ENCODE results near the gene LGR6.

LGR6 gene

DNA sequence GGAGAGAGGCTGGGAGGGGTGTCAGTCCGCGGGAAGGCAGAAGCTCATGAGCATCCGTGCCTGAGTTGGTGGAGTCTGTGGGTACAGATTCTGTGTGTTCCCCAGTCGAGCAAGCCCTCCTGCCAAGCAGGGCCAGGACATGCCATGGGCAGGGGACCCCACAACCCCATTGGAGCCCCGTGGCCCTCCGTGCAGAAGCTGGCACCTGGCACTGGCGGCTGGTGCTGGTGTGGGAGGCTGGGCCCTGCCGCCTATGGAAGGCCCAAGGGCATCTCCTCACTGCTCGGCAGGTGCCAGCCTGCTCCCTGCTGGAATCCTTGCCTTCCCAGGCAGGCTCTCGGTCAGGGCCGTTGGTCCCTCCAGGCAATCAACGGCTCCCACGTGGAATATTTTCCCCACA is 74.4 kb downstream of the LGR6 start:
- H3K27me3 ChIP-seq (ENCODE audit: control insufficient read depth, insufficient read depth, low read length) = no peaks in the 10 kb centered on the region
- DNase-seq (ENCODE audit: low read depth, low spot score) = no peak
- whole genome bisulfite sequencing (ENCODE audit: insufficient coverage, insufficient read length) = no CpG with 5 or more reads among the region's 13 CpGs

DNA sequence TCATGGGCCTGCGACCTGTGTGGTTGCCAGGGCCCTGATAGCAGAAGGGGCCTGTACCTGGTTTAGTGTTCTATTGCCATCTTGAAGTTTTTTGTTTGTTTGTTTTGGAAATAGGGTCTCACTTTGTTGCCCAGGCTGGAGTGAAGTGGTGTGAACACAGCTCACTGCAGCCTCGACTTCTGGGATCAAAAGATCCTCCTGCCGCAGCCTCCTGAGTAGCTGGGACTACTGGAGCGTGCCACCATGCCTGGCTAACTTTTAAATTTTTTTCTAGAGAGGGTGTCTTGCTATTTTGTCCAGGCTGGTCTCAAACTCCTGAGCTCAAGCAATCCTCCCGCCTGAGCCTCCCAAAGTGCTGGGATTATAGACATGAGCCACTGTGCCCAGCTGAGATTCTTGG is 75.2 kb downstream of the LGR6 start:
- no peak for DNase-seq (ENCODE audit: low read depth, low spot score)
- WGBS (ENCODE audit: insufficient coverage, insufficient read length) = no CpG with 5 or more reads among the region's 5 CpGs
- no peak overlapping the region for H3K4me3 ChIP-seq (ENCODE audit: low read length)
- H3K9me3 ChIP-seq (ENCODE audit: control insufficient read depth, insufficient read depth, low read length) = no peaks in the 10 kb centered on the region
- no peak overlapping the region for H3K27ac ChIP-seq (ENCODE audit: low read length)
- H3K27me3 ChIP-seq (ENCODE audit: control insufficient read depth, insufficient read depth, low read length) = no peaks in the 10 kb centered on the region
- H3K4me1 ChIP-seq (ENCODE audit: control insufficient read depth, insufficient read depth, low read length) = no peaks in the 10 kb centered on the region; the same call in 1 of the 2 replicates
- no peaks in the 10 kb centered on the region for H3K36me3 ChIP-seq (ENCODE audit: control insufficient read depth, insufficient read depth, low read length)

More for the DNA sequence above, 74.4 kb downstream of the LGR6 start:
- Histone ChIP-seq H3K36me3 (ENCODE audit: control insufficient read depth, insufficient read depth, low read length) (no peaks in the 10 kb centered on the region), H3K9me3 (ENCODE audit: control insufficient read depth, insufficient read depth, low read length) (no peaks in the 10 kb centered on the region), H3K4me3 (ENCODE audit: low read length) (no peak overlapping the region), H3K4me1 (ENCODE audit: control insufficient read depth, insufficient read depth, low read length) (no peaks in the 10 kb centered on the region; the same call in 1 of the 2 replicates), H3K27ac (ENCODE audit: low read length) (no peak overlapping the region)

DNA sequence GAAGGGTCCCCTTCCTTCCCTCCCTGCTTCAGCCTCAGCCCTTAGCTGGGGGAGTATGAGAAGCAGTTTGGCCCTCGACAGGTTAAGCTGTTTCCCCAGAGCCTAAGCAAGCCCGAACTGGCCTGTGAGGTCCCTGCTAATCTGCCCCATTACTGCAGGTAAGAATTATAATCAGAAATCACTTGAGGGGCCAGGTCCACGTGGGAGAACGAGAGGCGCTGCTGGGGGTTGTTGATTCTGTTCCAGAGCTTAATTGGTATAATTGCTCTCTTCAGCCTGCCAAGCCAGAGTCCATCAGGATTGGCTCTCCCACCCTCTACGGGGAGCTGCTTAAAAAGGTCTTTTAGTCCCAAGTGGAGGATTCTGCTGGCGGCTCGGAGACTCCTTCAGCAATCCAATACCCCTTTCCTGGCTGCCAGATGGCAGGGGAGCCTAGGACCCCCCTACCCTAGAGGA is 77.3 kb downstream of the LGR6 start:
- Histone ChIP-seq H3K27me3 (ENCODE audit: control insufficient read depth, insufficient read depth, low read length) (no peaks in the 10 kb centered on the region), H3K9me3 (ENCODE audit: control insufficient read depth, insufficient read depth, low read length) (no peaks in the 10 kb centered on the region), H3K36me3 (ENCODE audit: control insufficient read depth, insufficient read depth, low read length) (no peaks in the 10 kb centered on the region), H3K27ac (ENCODE audit: low read length) (no peak overlapping the region), H3K4me1 (ENCODE audit: control insufficient read depth, insufficient read depth, low read length) (no peaks in the 10 kb centered on the region; the same call in 1 of the 2 replicates), H3K4me3 (ENCODE audit: low read length) (no peak overlapping the region)
- no CpG with 5 or more reads among the region's 8 CpGs for WGBS (ENCODE audit: insufficient coverage, insufficient read length)
- no peak for DNase-seq (ENCODE audit: low read depth, low spot score)

DNA sequence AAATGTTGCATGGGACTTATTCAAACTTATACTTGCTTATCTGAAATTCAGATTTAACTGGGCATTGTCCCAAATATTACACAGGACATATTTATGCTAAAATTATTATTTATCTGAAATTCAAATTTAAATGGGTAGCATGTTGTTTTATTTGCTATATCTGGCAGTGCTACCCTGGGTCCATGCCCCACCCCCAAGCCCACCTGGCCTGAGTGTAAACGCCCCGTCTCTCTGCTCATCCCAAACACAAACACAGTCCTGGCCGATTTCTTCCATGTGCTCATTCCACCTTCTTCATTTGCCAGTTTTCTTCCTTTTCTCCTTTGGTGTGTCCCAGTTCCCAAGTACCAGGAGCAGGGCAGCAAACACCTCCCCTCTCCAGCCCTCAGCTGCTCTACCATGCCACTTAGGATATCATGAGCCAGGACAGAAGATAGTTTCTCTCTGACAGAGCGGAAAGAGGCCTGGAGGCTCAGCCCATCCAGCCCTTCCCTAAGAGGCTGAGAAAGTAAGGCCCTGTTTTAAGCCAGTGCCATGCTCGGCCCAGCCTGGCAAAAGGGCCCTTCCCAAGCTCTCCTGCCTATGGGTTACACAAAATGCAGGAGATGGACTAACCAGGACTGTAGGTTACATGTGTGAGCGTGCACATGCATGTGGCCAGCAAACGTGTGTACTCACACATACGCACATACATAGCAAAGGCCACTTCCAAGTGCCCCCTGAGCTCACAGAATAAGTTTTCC is 78.7 kb downstream of the LGR6 start:
- DNase-seq (ENCODE audit: low read depth, low spot score) = no peak
- no CpG with 5 or more reads among the region's 8 CpGs for WGBS (ENCODE audit: insufficient coverage, insufficient read length)

DNA sequence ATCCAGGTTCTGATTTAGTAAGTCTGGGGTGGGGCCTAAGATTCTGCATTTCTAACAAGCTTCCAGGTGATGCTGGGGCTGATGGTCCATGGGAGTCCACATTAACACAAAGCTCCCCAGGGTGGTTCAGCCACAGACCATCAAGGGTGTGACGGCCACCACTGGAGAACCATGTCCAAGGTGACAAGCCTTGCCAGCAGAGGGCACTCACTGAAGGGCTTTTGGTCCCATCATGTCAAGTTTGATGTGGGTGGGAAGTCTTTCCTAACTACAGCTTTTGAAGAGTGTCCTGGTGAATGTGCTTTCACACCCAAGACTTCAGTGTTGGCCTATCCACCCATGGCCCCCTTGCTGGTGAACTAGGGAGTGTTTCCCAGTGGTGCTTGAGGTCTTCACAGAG is 81.0 kb downstream of the LGR6 start:
- H3K36me3 ChIP-seq (ENCODE audit: control insufficient read depth, insufficient read depth, low read length) = no peaks in the 10 kb centered on the region
- no peaks in the 10 kb centered on the region for H3K9me3 ChIP-seq (ENCODE audit: control insufficient read depth, insufficient read depth, low read length)
- no peak overlapping the region for H3K4me3 ChIP-seq (ENCODE audit: low read length)
- DNase-seq (ENCODE audit: low read depth, low spot score) = no peak
- no peaks in the 10 kb centered on the region for H3K27me3 ChIP-seq (ENCODE audit: control insufficient read depth, insufficient read depth, low read length)
- no CpG with 5 or more reads among the region's 1 CpG for WGBS (ENCODE audit: insufficient coverage, insufficient read length)
- H3K4me1 ChIP-seq (ENCODE audit: control insufficient read depth, insufficient read depth, low read length) = no peaks in the 10 kb centered on the region; the same call in 1 of the 2 replicates
- no peak overlapping the region for H3K27ac ChIP-seq (ENCODE audit: low read length)

More for the DNA sequence above, 78.7 kb downstream of the LGR6 start:
- Histone ChIP-seq H3K27me3 (ENCODE audit: control insufficient read depth, insufficient read depth, low read length) (no peaks in the 10 kb centered on the region), H3K4me1 (ENCODE audit: control insufficient read depth, insufficient read depth, low read length) (no peaks in the 10 kb centered on the region; the same call in 1 of the 2 replicates), H3K4me3 (ENCODE audit: low read length) (no peak overlapping the region), H3K36me3 (ENCODE audit: control insufficient read depth, insufficient read depth, low read length) (no peaks in the 10 kb centered on the region), H3K27ac (ENCODE audit: low read length) (no peak overlapping the region), H3K9me3 (ENCODE audit: control insufficient read depth, insufficient read depth, low read length) (no peaks in the 10 kb centered on the region)

DNA sequence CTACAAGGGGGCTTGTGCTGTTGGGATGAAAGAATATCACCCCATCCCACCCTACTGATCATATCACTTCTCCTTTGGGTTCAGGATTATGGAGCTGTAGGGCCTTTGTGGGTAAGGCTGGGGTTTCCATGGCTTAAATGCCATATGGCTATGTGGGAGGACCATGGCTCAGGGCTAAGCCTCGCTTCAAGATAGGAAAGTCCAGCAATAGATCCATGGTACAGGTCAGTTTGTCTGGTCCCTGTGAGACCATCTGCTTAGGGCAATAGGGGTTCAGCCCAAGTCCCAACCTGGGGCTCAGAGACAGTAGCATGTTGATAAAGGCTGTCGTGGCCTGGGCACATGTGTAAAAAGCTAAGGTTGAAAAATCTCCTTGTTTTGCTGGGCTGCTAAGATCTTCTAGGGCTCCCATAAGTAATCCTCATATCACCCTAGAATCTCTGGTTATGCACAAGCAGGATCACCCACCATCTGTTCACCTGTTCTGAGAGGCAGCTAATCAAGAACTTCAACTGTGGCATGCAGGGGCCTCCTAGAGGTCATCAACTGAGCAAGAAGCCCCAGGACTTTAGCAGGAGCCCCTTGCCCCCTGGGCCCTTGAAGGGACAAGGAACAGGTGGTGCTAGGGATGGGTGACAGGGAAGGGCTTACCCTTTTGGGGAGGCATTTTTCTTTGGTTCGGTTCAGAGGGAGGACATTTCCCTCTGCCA is 81.6 kb downstream of the LGR6 start:
- H3K27me3 ChIP-seq (ENCODE audit: control insufficient read depth, insufficient read depth, low read length) = no peaks in the 10 kb centered on the region
- no peaks in the 10 kb centered on the region for H3K36me3 ChIP-seq (ENCODE audit: control insufficient read depth, insufficient read depth, low read length)
- no peaks in the 10 kb centered on the region; the same call in 1 of the 2 replicates for H3K4me1 ChIP-seq (ENCODE audit: control insufficient read depth, insufficient read depth, low read length)
- no peak for DNase-seq (ENCODE audit: low read depth, low spot score)
- H3K4me3 ChIP-seq (ENCODE audit: low read length) = no peak overlapping the region
- H3K27ac ChIP-seq (ENCODE audit: low read length) = no peak overlapping the region
- no CpG with 5 or more reads among the region's 3 CpGs for WGBS (ENCODE audit: insufficient coverage, insufficient read length)
- no peaks in the 10 kb centered on the region for H3K9me3 ChIP-seq (ENCODE audit: control insufficient read depth, insufficient read depth, low read length)

DNA sequence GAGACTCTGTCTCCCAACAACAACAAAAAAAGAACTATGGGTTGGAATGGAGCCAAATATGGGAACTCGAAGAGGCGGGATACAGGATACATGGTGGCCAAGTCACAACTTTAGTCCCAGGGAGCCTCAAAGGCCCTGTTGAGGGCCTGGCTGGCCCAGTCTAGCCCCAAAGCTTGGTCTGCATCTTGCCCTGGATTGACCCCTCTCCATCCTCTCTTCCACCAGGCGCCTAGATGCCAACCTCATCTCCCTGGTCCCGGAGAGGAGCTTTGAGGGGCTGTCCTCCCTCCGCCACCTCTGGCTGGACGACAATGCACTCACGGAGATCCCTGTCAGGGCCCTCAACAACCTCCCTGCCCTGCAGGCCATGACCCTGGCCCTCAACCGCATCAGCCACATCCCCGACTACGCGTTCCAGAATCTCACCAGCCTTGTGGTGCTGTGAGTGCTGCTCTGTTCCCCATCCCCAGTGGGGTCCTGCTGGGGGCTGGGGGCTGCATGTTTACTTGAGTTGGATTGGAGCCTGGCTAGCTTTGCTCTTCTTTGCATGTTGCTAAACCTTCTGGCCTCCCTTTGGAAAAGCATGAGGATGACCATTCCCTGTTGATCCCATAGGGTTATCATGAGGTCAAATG is 82.6 kb downstream of the LGR6 start:
- DNase-seq (ENCODE audit: low read depth, low spot score) = no peak
- no CpG with 5 or more reads among the region's 11 CpGs for WGBS (ENCODE audit: insufficient coverage, insufficient read length)
- H3K27ac ChIP-seq (ENCODE audit: low read length) = no peak overlapping the region
- H3K27me3 ChIP-seq (ENCODE audit: control insufficient read depth, insufficient read depth, low read length) = no peaks in the 10 kb centered on the region
- H3K9me3 ChIP-seq (ENCODE audit: control insufficient read depth, insufficient read depth, low read length) = no peaks in the 10 kb centered on the region
- no peak overlapping the region for H3K4me3 ChIP-seq (ENCODE audit: low read length)
- H3K4me1 ChIP-seq (ENCODE audit: control insufficient read depth, insufficient read depth, low read length) = peaks cover 3% of the 10 kb centered on the region
- no peaks in the 10 kb centered on the region for H3K36me3 ChIP-seq (ENCODE audit: control insufficient read depth, insufficient read depth, low read length)

DNA sequence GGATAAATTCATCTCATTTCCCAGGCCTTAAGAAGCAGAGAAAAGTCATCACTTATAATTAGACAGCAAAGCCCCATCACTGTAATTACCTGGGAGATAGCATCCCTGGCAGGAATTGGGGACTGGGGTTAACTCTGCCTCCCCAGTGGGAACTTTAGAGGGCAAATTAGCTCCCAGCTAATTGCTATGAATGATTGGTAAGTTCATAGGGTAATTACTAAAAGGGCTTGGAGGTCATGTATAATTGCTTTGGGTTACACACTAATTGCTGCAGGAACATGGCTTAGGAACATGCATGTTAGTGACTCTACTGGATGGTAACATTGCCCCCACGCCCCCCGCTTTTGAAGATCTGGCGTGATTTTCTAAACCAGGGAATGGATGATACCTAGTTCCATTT is 83.3 kb downstream of the LGR6 start:
- Histone ChIP-seq H3K4me1 (ENCODE audit: control insufficient read depth, insufficient read depth, low read length) (peaks cover 3% of the 10 kb centered on the region), H3K36me3 (ENCODE audit: control insufficient read depth, insufficient read depth, low read length) (no peaks in the 10 kb centered on the region), H3K27me3 (ENCODE audit: control insufficient read depth, insufficient read depth, low read length) (no peaks in the 10 kb centered on the region), H3K27ac (ENCODE audit: low read length) (no peak overlapping the region), H3K4me3 (ENCODE audit: low read length) (no peak overlapping the region), H3K9me3 (ENCODE audit: control insufficient read depth, insufficient read depth, low read length) (no peaks in the 10 kb centered on the region)
- WGBS (ENCODE audit: insufficient coverage, insufficient read length) = no CpG with 5 or more reads among the region's 3 CpGs
- DNase-seq (ENCODE audit: low read depth, low spot score) = no peak

DNA sequence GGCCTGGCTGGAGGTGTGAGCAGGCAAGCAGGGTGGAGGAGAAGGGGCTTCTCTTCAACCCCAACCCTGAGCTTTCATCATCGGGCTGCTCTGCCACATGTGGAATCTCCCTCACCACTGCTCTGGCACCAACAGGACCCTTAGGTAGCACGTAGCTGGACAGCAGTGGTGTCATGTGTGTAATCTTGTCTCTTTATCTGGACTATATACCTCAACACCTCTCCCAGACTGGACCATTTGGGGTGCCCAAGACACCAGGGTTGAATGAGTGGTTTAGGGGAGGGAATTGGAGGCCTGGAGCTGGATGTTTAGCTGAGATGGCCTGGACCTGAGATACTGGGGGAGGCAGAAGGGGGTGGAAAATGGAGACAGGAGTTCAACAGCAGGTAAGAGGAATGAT is 85.2 kb downstream of the LGR6 start:
- Histone ChIP-seq H3K9me3 (ENCODE audit: control insufficient read depth, insufficient read depth, low read length) (no peaks in the 10 kb centered on the region), H3K4me3 (ENCODE audit: low read length) (no peak overlapping the region), H3K27me3 (ENCODE audit: control insufficient read depth, insufficient read depth, low read length) (no peaks in the 10 kb centered on the region), H3K4me1 (ENCODE audit: control insufficient read depth, insufficient read depth, low read length) (peaks cover 4% of the 10 kb centered on the region; the same call in 1 of the 2 replicates), H3K36me3 (ENCODE audit: control insufficient read depth, insufficient read depth, low read length) (no peaks in the 10 kb centered on the region), H3K27ac (ENCODE audit: low read length) (no peak overlapping the region)
- WGBS (ENCODE audit: insufficient coverage, insufficient read length) = no CpG with 5 or more reads among the region's 2 CpGs
- no peak for DNase-seq (ENCODE audit: low read depth, low spot score)

DNA sequence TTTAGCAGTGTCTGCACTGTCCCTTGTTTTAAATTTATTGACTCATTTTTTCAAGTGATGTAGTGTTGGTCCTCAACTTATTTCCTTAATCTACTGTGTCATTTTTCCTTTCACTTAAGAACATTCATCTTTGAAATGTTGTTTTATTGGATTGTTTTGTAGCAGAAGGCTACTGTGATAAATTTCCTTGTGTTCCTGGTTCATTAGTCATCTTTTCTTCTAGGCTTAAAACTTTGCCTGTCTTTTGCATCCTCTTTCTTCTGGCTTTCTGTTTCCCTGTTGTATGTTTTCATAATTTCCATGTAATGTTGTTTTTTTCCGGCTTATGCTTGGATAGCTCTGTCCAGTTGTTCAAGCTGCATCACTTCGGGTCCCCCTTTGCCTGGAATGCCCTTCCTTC is 86.2 kb downstream of the LGR6 start:
- no peak for DNase-seq (ENCODE audit: low read depth, low spot score)
- peaks cover 4% of the 10 kb centered on the region; the same call in 1 of the 2 replicates for H3K4me1 ChIP-seq (ENCODE audit: control insufficient read depth, insufficient read depth, low read length)

More for the DNA sequence above, 86.2 kb downstream of the LGR6 start:
- Histone ChIP-seq H3K27me3 (ENCODE audit: control insufficient read depth, insufficient read depth, low read length) (no peaks in the 10 kb centered on the region), H3K9me3 (ENCODE audit: control insufficient read depth, insufficient read depth, low read length) (no peaks in the 10 kb centered on the region), H3K27ac (ENCODE audit: low read length) (no peak overlapping the region), H3K36me3 (ENCODE audit: control insufficient read depth, insufficient read depth, low read length) (no peaks in the 10 kb centered on the region), H3K4me3 (ENCODE audit: low read length) (no peak overlapping the region)
- WGBS (ENCODE audit: insufficient coverage, insufficient read length) = no CpG with 5 or more reads among the region's 2 CpGs

All from iPS DF 6.9 (cell line).